Effector memory CD4-positive, alpha-beta T cell (primary cell): ENCODE measurements around the gene MAML3.

Source experiments
- DNase-seq, 3 donors: peaks; one replicate each; pipeline ENCODE4 v3.0.0-alpha.2; 2020
- H3K27ac ChIP-seq: 2 replicates; pipeline ENCODE4 v1.7.0; 2013; ENCODE audit warnings: mild to moderate bottlenecking, low read length, moderate library complexity; ENCODE audit not compliant: insufficient read depth, poor library complexity, severe bottlenecking
- H3K27me3 ChIP-seq: replicated peaks from 2 replicates; pipeline ENCODE4 v1.7.0; 2013; ENCODE audit warnings: mild to moderate bottlenecking, low read length; ENCODE audit not compliant: insufficient read depth, control insufficient read depth, poor library complexity, severe bottlenecking
- H3K36me3 ChIP-seq: 2 replicates; pipeline ENCODE4 v1.7.0; 2013; ENCODE audit warnings: mild to moderate bottlenecking, low read length, moderate library complexity; ENCODE audit not compliant: control insufficient read depth, insufficient read depth
- H3K4me1 ChIP-seq: 2 replicates; pipeline ENCODE4 v1.7.0; 2013; ENCODE audit warnings: low read length, mild to moderate bottlenecking; ENCODE audit not compliant: control insufficient read depth, insufficient read depth, poor library complexity, severe bottlenecking
- H3K4me3 ChIP-seq: 2 replicates; pipeline ENCODE4 v1.7.0; 2013; ENCODE audit warnings: low read length, low read depth, mild to moderate bottlenecking; ENCODE audit not compliant: insufficient read depth, poor library complexity, severe bottlenecking
- H3K9me3 ChIP-seq: 2 replicates; pipeline ENCODE4 v1.7.0; 2013; ENCODE audit warnings: mild to moderate bottlenecking, low read length, moderate library complexity; ENCODE audit not compliant: control insufficient read depth

The MAML3 gene

DNA sequence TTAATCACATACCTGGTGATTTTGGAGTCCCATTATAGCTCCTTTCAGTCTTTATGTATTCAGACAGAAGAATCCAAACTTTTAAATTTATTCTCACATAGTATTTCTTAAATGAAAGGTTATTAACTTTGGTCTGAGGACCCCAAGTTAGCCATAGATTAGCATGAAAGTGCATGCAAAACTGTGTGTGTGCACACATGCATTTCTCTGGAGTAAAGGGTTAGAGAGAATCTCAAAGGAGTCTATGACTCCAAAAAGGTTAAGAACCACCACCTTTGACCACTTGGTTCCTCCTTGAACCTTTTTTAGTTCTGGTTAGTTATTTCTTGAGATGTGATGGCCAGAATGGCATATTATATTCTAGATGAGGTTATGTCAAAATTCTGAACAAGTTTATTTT is 386.4 kb downstream of the MAML3 start:
- H3K4me1 ChIP-seq = no peaks in the 10 kb centered on the region
- no peaks in the 10 kb centered on the region for H3K36me3 ChIP-seq
- no peaks in the 10 kb centered on the region for H3K9me3 ChIP-seq
- no peak overlapping the region for H3K27ac ChIP-seq
- H3K27me3 ChIP-seq = no peaks in the 10 kb centered on the region
- no peak for DNase-seq
- no peak overlapping the region for H3K4me3 ChIP-seq

DNA sequence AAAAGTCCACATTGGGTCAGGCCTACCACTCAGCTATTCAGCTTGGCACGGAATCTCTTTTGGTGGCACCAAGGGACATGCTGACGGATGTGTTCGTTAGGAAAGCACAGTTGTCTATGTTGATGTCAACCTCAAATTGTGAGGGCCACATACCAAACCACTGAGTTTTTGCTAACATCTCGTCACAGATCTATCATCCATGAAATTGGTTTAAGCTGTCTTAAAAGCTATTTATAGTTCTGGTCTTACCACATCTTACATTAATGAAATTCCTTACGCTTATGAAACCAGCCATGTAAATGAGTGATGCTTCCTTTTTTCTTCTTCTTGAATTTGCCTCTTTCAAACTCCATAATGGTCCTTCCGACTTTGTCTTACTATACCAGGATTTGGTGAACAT is 386.8 kb downstream of the MAML3 start:
- Histone ChIP-seq H3K36me3 (no peaks in the 10 kb centered on the region), H3K4me3 (no peak overlapping the region), H3K27ac (no peak overlapping the region), H3K9me3 (no peaks in the 10 kb centered on the region), H3K4me1 (no peaks in the 10 kb centered on the region), H3K27me3 (no peaks in the 10 kb centered on the region)
- no peak for DNase-seq

DNA sequence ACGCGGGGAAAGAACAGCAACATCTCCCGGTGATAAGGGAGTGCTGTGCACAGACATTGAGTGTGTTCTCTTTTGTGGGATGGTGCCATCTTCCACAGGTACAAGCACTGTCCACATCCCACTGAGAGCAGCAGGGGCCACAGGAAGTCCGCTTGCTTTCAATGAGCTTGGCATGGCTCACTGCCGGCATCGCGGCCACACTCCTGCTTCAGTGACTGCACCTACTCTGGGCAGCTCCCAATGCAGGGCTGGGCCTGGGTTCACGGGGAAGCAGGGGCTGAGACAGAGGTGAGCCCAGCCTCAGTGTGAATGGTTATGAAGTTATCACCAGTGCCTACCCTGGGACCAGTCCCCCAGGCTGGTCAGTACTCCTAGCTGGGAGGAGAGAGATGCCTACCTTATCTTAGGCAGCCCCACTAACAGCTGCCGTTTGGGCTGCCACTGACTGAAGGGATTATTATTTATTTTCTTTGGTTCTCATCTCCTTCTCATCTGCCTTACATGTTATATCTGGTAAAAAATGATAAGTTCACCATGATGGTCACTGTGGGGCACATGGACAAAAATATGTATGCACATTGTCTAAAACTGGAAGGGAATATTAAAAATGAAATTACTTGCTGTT is 389.2 kb downstream of the MAML3 start:
- no peaks in the 10 kb centered on the region for H3K36me3 ChIP-seq

DNA sequence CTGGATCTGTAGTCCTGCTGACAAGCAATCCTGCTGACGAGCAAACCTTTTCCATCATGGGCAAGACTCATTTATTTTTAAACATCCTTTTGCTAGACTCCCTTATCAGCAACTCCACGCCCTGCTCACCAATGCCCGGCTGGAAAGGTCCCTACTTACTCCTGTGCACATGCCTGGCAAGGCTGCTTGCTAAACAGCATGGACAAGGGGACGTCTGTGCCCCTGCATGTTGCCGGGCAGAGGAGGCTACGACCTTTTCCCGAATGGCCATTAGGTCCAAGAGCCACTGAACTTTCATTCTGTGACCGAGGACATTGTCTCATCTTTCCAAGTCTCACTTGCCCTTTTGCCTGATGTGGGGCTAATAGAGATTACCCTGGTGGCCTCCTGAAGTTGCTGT is 389.8 kb downstream of the MAML3 start:
- no peak for DNase-seq
- Histone ChIP-seq H3K27me3 (no peaks in the 10 kb centered on the region), H3K9me3 (no peaks in the 10 kb centered on the region), H3K4me3 (no peak overlapping the region), H3K27ac (no peak overlapping the region), H3K36me3 (no peaks in the 10 kb centered on the region), H3K4me1 (no peaks in the 10 kb centered on the region)

More for the DNA sequence above, 389.2 kb downstream of the MAML3 start:
- no peaks in the 10 kb centered on the region for H3K4me1 ChIP-seq
- no peak for DNase-seq
- no peak overlapping the region for H3K27ac ChIP-seq
- H3K4me3 ChIP-seq = no peak overlapping the region
- no peaks in the 10 kb centered on the region for H3K27me3 ChIP-seq
- H3K9me3 ChIP-seq = no peaks in the 10 kb centered on the region

DNA sequence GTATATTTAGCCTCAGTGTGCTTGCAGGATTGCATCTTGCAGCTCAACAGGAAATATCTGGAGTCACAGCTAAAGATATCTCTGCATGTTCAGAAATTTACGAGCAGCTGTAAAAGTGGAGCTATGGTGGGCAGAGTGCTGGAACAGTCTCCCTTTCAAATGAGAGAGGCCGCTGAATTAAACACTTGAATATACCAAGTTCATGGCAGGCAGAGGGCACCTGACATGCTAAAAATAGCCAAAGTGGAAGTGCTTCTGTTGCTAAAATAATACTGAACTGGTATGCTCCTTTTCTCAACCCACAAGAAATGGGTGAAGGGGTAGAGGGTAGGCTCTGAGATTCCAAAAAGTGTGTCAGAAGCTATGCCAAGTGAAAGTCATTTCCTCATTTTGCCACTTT is 390.3 kb downstream of the MAML3 start:
- Histone ChIP-seq H3K27me3 (no peaks in the 10 kb centered on the region), H3K4me1 (no peaks in the 10 kb centered on the region), H3K27ac (no peak overlapping the region), H3K4me3 (no peak overlapping the region), H3K9me3 (no peaks in the 10 kb centered on the region), H3K36me3 (no peaks in the 10 kb centered on the region)
- DNase-seq = no peak

DNA sequence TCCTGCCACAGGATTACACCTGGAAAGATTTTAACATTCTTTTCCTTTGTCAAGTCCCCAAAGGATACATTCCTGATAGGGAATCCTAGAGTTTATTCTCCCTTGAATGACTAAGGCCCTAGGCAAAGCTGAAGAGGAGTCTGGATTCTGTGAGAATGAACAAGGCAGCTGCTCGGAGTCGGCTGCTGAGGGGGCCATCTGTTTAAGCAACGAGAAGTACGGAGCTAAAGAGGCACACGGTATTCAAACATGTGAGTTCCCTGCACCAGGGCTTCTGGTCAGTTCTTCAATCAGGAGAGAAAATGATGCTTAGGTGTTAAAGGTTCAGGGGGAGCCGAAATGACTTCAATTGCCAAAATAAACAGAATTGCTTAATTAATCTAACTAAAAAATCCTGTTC is 390.8 kb downstream of the MAML3 start:
- H3K4me3 ChIP-seq = no peak overlapping the region
- no peak for DNase-seq
- no peaks in the 10 kb centered on the region for H3K27me3 ChIP-seq
- H3K36me3 ChIP-seq = no peaks in the 10 kb centered on the region
- H3K9me3 ChIP-seq = no peaks in the 10 kb centered on the region
- H3K27ac ChIP-seq = no peak overlapping the region
- H3K4me1 ChIP-seq = no peaks in the 10 kb centered on the region

DNA sequence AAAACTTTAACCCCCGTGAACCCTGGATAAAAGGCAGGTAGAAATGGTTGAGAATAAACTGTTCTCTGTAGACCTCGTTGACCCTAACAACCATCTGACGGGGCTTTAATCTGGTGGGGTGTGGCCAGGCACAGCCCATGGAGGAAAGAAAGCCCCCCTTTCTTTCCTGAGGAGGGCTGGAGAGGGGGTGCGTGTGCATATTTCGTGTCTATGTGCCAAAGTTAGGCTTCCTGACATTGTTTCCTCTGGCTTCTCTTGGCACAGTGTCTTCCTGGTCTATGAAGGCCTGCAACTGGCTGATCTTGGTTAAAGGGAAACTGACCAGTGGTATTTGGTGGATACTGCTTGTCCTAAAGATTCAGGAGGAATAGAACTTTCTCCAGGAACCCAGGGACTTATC is 391.3 kb downstream of the MAML3 start:
- H3K9me3 ChIP-seq = no peaks in the 10 kb centered on the region
- DNase-seq = no peak
- H3K4me1 ChIP-seq = no peaks in the 10 kb centered on the region
- no peaks in the 10 kb centered on the region for H3K36me3 ChIP-seq
- H3K4me3 ChIP-seq = no peak overlapping the region
- no peak overlapping the region for H3K27ac ChIP-seq
- no peaks in the 10 kb centered on the region for H3K27me3 ChIP-seq

DNA sequence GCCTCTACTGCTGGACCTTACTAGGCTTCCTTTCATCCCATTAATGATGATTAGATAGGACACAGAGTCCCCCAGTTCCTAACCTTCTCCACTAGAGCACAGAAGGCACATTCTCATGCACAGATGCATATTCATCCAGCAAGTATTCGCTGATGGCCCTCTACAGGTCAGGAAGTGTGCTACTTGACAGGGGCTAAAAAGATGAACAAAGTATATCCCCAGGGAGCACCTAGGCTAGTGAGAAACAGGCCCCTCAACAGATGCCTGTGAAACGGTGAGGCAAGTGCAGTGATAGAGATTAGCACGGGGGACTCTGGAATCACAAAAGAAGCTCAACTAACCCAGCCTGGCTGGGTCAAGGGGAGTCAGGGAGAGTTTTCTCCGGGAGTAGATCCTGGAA is 392.5 kb downstream of the MAML3 start:
- H3K27me3 ChIP-seq = no peaks in the 10 kb centered on the region
- H3K4me3 ChIP-seq = no peak overlapping the region
- H3K36me3 ChIP-seq = no peaks in the 10 kb centered on the region
- H3K27ac ChIP-seq = no peak overlapping the region
- H3K4me1 ChIP-seq = no peaks in the 10 kb centered on the region
- DNase-seq = no peak
- no peaks in the 10 kb centered on the region for H3K9me3 ChIP-seq

DNA sequence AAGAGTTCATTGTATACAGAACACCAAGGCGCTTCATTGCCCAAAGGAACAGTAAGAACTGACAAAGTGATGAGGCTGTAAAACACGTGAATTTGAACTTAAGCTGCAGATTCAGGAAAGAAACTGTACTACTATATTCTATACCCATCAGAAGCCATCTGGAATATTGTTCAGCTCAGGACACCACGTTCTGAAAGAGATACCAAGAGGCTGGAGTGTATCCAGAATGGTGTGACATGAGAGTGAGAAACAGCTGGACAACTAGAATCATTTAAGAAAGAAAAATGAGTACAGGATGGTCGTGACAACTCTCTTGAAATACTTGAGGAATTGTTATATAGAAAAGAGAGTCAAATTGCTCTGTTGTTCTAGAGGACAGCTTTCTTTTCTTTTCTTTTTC is 393.4 kb downstream of the MAML3 start:
- Histone ChIP-seq H3K4me1 (no peaks in the 10 kb centered on the region), H3K9me3 (no peaks in the 10 kb centered on the region), H3K4me3 (no peak overlapping the region), H3K36me3 (no peaks in the 10 kb centered on the region), H3K27ac (no peak overlapping the region), H3K27me3 (no peaks in the 10 kb centered on the region)
- DNase-seq = no peak

DNA sequence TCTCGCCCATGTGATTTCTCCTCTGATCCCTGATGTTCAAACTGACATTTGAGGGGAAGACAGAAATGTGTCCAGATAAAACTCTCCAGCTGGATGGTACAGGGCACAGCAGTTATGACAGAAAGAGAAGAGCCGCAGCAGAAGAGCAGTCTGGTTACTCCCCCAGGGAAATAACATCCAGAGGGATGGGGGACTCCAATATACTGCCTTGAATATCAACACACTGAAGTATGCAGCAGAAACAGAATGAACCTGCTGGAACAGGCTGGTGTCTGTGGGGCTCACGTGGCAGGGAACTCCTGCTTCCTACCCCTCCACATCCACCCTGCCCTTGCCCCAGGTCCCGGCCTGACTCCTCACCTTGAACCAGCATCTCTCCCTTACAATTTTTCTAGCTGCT is 394.9 kb downstream of the MAML3 start:
- no peaks in the 10 kb centered on the region for H3K36me3 ChIP-seq
- no peak overlapping the region for H3K4me3 ChIP-seq
- no peaks in the 10 kb centered on the region for H3K9me3 ChIP-seq
- DNase-seq = no peak
- no peaks in the 10 kb centered on the region for H3K4me1 ChIP-seq
- H3K27ac ChIP-seq = no peak overlapping the region
- H3K27me3 ChIP-seq = no peaks in the 10 kb centered on the region
